C4-2B (cell line): Measurements from ENCODE around the gene TMC5.
A peak's percentile ranks its signal among the peaks of the same experiment; 100 is the strongest.
"Not testable (repeated sequence)": the region's sequence is repeated elsewhere in the genome, so short reads cannot be mapped to it uniquely, and the experiment has no call there.

ENCODE experiments used
- H3K27ac ChIP-seq: fragments of 450-650 bp; 2 replicates; pipeline ENCODE4 v1.5.1; 2017
- CTCF ChIP-seq: fragments of 450-650 bp; conservative IDR thresholded peaks from 2 replicates; pipeline ENCODE4 v1.5.1; 2017; ENCODE audit warnings: mild to moderate bottlenecking
- ZFX ChIP-seq: fragments of 450-650 bp; IDR thresholded peaks from 2 replicates; pipeline ENCODE4 v1.6.1; 2017

Gene TMC5

GRCh38 chr16:19380328-19380727 lies 37.4 kb upstream of the TMC5 start:
- no peak overlapping the region for H3K27ac ChIP-seq
- TF ChIP-seq ZFX, result no peak
- TF ChIP-seq CTCF, result no peak

GRCh38 chr16:19382084-19382801 lies 35.4 kb upstream of the TMC5 start:
- TF ChIP-seq CTCF (no peak), ZFX (no peak)
- H3K27ac ChIP-seq, result no peak overlapping the region; the same call in 1 of the 2 replicates

- no peak for TF ChIP-seq CTCF
- no peak overlapping the region; the same call in 1 of the 2 replicates for H3K27ac ChIP-seq
Measured at GRCh38 chr16:19382887-19383816, 34.5 kb upstream of the TMC5 start.

GRCh38 chr16:19384656-19385055 lies 33.0 kb upstream of the TMC5 start:
- H3K27ac ChIP-seq, result peak overlapping the region; percentile 54
- TF ChIP-seq CTCF, result no peak
- TF ChIP-seq ZFX, result no peak

GRCh38 chr16:19386525-19386924 lies 31.2 kb upstream of the TMC5 start:
- TF ChIP-seq ZFX (no peak), CTCF (no peak)
- H3K27ac ChIP-seq, result no peak overlapping the region

GRCh38 chr16:19389246-19389645 lies 28.4 kb upstream of the TMC5 start:
- no peak overlapping the region for H3K27ac ChIP-seq
- TF ChIP-seq CTCF, result peak; percentile 65
- no peak for TF ChIP-seq ZFX

GRCh38 chr16:19391185-19391776 lies 26.4 kb upstream of the TMC5 start:
- not testable (repeated sequence) for H3K27ac ChIP-seq
